Activated naive CD8-positive, alpha-beta T cell treated with anti-CD3 and anti-CD28 coated beads, Interleukin-2, amount 50 U/mL, for 24 hours (primary cell): ENCODE measurements around the gene KIAA0513.

Experiments
- ATAC-seq: fragments of 150-1000 bp; cut with Tn5 transposase; one replicate; pipeline ENCODE4 v1.10.0; 2021
- DNase-seq: peaks from one replicate; pipeline ENCODE4 v3.0.0; 2021
- H3K27ac Mint-ChIP-seq: one replicate; pipeline ENCODE4 v1.8.0; 2021; ENCODE audit warnings: mild to moderate bottlenecking, mixed read lengths
- H3K27me3 Mint-ChIP-seq: one replicate; pipeline ENCODE4 v1.8.0; 2021; ENCODE audit warnings: mixed read lengths
- H3K36me3 Mint-ChIP-seq: one replicate; pipeline ENCODE4 v1.8.0; 2021; ENCODE audit warnings: low read depth, mixed read lengths
- H3K4me1 Mint-ChIP-seq: one replicate; pipeline ENCODE4 v1.8.0; 2021; ENCODE audit warnings: mixed read lengths
- H3K4me3 Mint-ChIP-seq: one replicate; pipeline ENCODE4 v1.8.0; 2021; ENCODE audit warnings: mild to moderate bottlenecking, moderate library complexity, mixed read lengths
- H3K9me3 Mint-ChIP-seq: one replicate; pipeline ENCODE4 v1.8.0; 2021; ENCODE audit warnings: mixed read lengths

Gene KIAA0513

DNA sequence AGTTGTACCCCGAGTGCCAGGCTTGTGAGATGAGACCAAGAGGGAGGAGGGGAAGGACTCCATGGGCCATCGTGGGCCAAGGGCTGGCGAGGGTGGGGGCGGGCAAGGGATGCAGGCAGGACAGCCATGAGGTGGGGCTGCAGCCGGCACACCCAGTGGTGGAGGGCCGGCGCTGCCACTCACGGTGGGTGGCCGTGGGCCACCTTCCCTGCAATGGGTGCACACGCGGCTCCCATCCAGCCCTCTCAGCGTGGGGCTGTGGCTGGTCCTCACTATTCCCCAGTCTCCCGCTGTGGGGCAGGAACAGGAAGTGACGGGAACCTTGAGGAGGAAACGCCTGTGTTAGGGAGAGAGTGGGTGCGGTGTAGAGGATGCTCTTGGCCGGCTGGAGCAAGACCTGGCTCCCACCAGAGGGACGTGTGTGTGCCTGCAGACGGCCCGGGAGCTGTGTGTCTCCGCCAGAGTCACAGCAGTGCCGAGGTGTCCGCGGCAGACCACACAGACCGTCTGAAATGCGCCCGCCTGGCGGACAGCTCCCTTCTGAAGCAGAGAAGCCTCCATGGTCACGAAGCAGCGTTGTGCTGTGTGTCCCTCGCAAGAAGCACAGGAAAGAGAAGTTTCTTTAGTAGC lies 61.1 kb downstream of the KIAA0513 start:
- Mint-ChIP-seq H3K4me1 (peaks cover under 1% of the 10 kb centered on the region), H3K9me3 (no peaks in the 10 kb centered on the region), H3K27me3 (no peaks in the 10 kb centered on the region), H3K27ac (no peak overlapping the region), H3K4me3 (no peak overlapping the region), H3K36me3 (no peaks in the 10 kb centered on the region)
- DNase-seq, result no peak
- ATAC-seq, result no peak

- no peak for ATAC-seq
- Mint-ChIP-seq H3K36me3 (no peaks in the 10 kb centered on the region), H3K27ac (no peak overlapping the region)
Observed at GRCh38 chr16:85089525-85089924, 61.9 kb downstream of the KIAA0513 start.

DNA sequence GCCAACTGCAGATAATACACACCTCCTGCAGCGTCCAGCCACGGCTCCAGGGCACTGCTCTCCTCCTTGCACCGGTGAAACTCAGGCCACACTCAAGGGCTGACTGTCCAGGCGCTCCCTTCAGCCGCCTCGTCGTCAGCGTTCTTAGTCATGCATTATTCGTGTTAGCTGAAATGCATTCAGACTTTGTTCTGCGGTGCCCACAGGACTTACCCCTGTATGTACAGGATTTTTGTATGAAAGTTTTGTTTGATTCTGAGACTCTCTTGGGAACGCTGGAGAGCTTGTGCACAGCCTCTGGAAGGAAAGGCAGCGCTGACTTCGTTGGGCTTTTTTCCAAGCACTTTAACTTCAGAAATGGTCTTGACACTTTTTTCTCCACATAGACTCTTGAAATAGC lies 62.6 kb downstream of the KIAA0513 start:
- H3K27ac Mint-ChIP-seq, result no peak overlapping the region

More at GRCh38 chr16:85089525-85089924, 61.9 kb downstream of the KIAA0513 start:
- H3K9me3 Mint-ChIP-seq, result no peaks in the 10 kb centered on the region
- no peak for DNase-seq
- H3K27me3 Mint-ChIP-seq, result no peaks in the 10 kb centered on the region
- no peaks in the 10 kb centered on the region for H3K4me1 Mint-ChIP-seq
- H3K4me3 Mint-ChIP-seq, result no peak overlapping the region

GRCh38 chr16:85090873-85091521 lies 63.4 kb downstream of the KIAA0513 start:
- Mint-ChIP-seq H3K27me3 (no peaks in the 10 kb centered on the region), H3K36me3 (no peaks in the 10 kb centered on the region), H3K9me3 (no peaks in the 10 kb centered on the region), H3K4me1 (no peaks in the 10 kb centered on the region), H3K27ac (no peak overlapping the region), H3K4me3 (no peak overlapping the region)
- ATAC-seq, result no peak
- DNase-seq, result no peak

More for the DNA sequence above, 62.6 kb downstream of the KIAA0513 start:
- Mint-ChIP-seq H3K4me1 (no peaks in the 10 kb centered on the region), H3K4me3 (no peak overlapping the region), H3K9me3 (no peaks in the 10 kb centered on the region), H3K27me3 (no peaks in the 10 kb centered on the region), H3K36me3 (no peaks in the 10 kb centered on the region)
- no peak for ATAC-seq
- no peak for DNase-seq

DNA sequence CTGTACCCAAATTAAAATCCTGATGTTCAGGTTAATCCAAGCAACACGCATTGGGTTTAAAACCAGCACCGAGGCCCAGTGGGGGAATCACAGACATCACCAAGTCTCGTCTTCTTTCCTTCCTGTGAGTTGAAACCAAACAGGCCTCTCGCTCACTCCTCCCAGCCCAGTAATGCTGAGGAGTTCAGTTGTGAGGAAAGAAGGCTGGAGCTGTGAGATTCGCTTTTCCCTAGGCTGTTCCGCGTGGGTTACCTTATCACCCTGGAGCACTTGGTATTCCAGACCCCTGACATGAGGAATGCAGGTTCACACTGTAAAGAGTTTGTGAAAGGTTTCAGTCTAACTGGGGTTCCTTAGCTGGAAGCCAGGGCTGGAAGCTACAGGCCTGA lies 63.9 kb downstream of the KIAA0513 start:
- no peaks in the 10 kb centered on the region for H3K36me3 Mint-ChIP-seq
- no peaks in the 10 kb centered on the region for H3K4me1 Mint-ChIP-seq
- no peak for DNase-seq
- H3K9me3 Mint-ChIP-seq, result no peaks in the 10 kb centered on the region
- ATAC-seq, result no peak
- no peak overlapping the region for H3K27ac Mint-ChIP-seq
- H3K4me3 Mint-ChIP-seq, result no peak overlapping the region
- H3K27me3 Mint-ChIP-seq, result no peaks in the 10 kb centered on the region

DNA sequence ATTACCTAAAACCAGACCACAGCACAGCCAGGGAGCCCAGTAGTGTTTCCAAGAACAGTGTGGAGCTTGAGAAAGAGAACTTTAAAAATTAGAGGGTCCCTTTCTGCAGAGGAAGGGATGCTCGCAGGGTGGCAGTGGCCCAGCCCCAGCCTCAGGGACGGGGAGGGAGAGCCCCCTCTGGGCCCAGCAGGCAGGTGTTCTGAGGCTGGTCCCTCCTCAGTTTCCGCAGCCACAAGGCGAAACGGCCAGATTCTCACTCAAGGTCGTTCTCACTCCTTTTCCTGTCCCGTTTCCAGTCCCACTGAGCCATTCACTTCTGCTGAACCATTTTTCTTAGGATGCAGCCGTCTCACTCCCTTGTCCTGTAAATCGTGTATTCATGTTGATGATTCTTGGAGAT lies 64.7 kb downstream of the KIAA0513 start:
- Mint-ChIP-seq H3K4me1 (no peaks in the 10 kb centered on the region), H3K36me3 (no peaks in the 10 kb centered on the region), H3K27ac (no peak overlapping the region), H3K9me3 (no peaks in the 10 kb centered on the region), H3K4me3 (no peak overlapping the region), H3K27me3 (no peaks in the 10 kb centered on the region)
- DNase-seq (no peak), ATAC-seq (no peak)

DNA sequence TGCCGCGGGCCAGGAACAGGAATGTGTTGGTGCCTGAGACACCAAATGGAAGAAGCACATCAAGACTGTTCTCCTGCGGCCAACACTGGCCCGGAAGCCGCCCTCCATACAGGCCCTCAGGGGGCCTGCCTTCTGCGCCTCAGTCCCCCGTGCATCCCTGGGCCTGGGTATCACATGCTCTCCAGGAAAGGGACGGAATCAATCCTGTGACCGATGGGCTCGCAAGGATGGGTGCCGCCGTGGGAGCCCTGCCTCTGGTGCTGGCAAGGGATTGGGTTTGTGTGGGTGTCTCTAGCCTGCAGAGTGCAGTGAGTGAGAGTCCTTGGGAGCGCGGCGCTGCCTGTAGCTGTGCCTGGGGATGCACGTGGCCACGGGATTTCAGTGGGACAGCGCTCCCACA lies 65.3 kb downstream of the KIAA0513 start:
- ATAC-seq (no peak), DNase-seq (no peak)
- Mint-ChIP-seq H3K27ac (no peak overlapping the region), H3K4me3 (no peak overlapping the region), H3K9me3 (no peaks in the 10 kb centered on the region), H3K4me1 (no peaks in the 10 kb centered on the region), H3K27me3 (no peaks in the 10 kb centered on the region), H3K36me3 (no peaks in the 10 kb centered on the region)

DNA sequence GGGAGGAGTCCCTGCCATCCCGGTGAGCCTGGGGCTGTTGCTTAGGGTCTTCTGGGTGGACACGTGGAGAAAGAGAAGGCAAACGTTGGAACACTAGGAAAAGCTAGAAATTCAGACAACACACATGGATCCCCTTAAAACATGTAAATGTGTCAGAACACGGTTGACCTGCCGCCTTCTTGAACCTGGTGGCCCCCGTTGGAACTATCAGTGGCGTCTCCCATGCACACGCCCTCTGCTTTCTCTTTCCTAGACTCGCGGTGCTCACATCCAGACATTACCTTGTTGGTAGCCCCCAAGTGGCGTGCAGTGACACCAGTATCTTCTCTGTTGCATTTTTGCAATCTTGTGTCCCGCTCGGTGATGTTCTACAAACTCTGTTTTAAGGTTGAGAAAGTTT lies 66.1 kb downstream of the KIAA0513 start:
- no peak overlapping the region for H3K27ac Mint-ChIP-seq
- ATAC-seq, result no peak
- no peaks in the 10 kb centered on the region for H3K9me3 Mint-ChIP-seq
- H3K36me3 Mint-ChIP-seq, result no peaks in the 10 kb centered on the region
- no peaks in the 10 kb centered on the region for H3K4me1 Mint-ChIP-seq
- no peaks in the 10 kb centered on the region for H3K27me3 Mint-ChIP-seq
- DNase-seq, result no peak
- H3K4me3 Mint-ChIP-seq, result no peak overlapping the region

- Mint-ChIP-seq H3K4me3 (no peak overlapping the region), H3K27ac (no peak overlapping the region), H3K36me3 (no peaks in the 10 kb centered on the region), H3K27me3 (no peaks in the 10 kb centered on the region), H3K4me1 (no peaks in the 10 kb centered on the region), H3K9me3 (no peaks in the 10 kb centered on the region)
- no peak for DNase-seq
- ATAC-seq, result no peak
Observed at GRCh38 chr16:85094176-85094805, 66.7 kb downstream of the KIAA0513 start.

DNA sequence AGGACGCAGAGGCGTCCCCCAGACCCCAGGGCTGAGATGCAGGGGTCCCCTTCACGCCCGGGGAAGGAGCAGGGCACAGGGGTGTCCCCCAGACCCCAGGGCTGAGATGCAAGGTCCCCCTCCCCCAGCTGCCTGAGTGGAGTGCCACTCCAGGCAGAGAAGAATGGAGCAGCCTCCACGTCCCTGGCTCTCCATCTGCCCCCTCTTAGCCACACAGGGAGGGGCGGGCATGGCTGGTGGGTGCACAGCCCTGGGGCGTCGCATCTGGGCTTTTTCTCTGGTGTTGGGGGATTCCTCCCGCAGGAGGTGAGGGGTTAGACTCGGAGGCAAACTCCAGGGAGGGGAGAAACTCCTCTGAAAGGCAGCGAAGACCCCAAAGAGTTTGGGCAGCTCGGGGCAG lies 67.2 kb downstream of the KIAA0513 start:
- Mint-ChIP-seq H3K27ac (no peak overlapping the region), H3K4me1 (no peaks in the 10 kb centered on the region), H3K9me3 (no peaks in the 10 kb centered on the region), H3K4me3 (no peak overlapping the region), H3K27me3 (no peaks in the 10 kb centered on the region), H3K36me3 (no peaks in the 10 kb centered on the region)
- ATAC-seq (no peak), DNase-seq (no peak)

- DNase-seq (no peak), ATAC-seq (no peak)
- Mint-ChIP-seq H3K4me3 (no peak overlapping the region), H3K27me3 (no peaks in the 10 kb centered on the region), H3K4me1 (peaks cover 6% of the 10 kb centered on the region), H3K36me3 (no peaks in the 10 kb centered on the region), H3K9me3 (no peaks in the 10 kb centered on the region), H3K27ac (no peak overlapping the region)
Observed at GRCh38 chr16:85096921-85097320, 69.3 kb downstream of the KIAA0513 start.

DNA sequence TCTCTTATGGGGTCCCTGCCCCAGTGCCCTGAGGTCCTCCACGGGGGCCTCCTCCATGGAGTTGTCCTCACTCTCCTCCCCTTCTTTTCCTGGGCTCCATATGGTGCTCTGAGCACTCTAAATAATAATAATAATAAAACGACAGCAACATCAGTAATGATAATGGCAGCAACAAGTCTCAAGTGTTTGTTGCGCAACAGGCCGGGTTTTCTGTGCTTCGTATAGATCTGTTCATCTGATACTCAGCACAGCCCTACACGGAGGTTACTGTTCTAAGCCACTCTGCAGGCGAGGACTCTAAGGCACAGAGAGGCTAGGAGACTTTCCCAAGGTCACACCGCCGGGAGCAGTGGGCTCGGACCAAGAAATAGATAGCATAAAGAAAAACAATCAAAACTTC lies 71.0 kb downstream of the KIAA0513 start:
- Mint-ChIP-seq H3K36me3 (no peaks in the 10 kb centered on the region), H3K4me1 (peaks cover 13% of the 10 kb centered on the region), H3K27me3 (no peaks in the 10 kb centered on the region), H3K27ac (no peak overlapping the region), H3K9me3 (no peaks in the 10 kb centered on the region), H3K4me3 (no peak overlapping the region)
- DNase-seq (no peak), ATAC-seq (no peak)

DNA sequence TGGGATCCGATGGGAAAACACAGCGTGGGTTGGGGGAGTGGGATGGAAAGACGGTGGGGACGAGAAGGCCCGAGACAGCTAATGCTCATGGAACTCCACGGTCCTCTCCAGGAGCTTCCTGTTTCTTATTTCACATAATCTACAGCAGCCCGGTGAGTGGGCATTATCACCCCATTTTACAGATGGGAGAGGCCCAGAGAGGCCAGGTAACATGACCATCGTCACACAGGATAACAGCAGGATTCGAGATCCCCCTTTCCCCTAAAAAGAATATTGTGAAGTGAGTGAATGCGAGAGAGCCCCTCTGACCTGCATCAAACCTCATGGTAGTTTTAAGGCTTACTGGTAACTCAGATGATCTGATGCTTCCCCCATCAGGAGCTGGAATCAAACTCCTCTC lies 72.7 kb downstream of the KIAA0513 start:
- H3K27me3 Mint-ChIP-seq, result no peaks in the 10 kb centered on the region
- no peaks in the 10 kb centered on the region for H3K36me3 Mint-ChIP-seq
- no peak overlapping the region for H3K4me3 Mint-ChIP-seq
- ATAC-seq (no peak), DNase-seq (no peak)
- H3K9me3 Mint-ChIP-seq, result no peaks in the 10 kb centered on the region
- H3K4me1 Mint-ChIP-seq, result peaks cover 30% of the 10 kb centered on the region
- no peak overlapping the region for H3K27ac Mint-ChIP-seq

DNA sequence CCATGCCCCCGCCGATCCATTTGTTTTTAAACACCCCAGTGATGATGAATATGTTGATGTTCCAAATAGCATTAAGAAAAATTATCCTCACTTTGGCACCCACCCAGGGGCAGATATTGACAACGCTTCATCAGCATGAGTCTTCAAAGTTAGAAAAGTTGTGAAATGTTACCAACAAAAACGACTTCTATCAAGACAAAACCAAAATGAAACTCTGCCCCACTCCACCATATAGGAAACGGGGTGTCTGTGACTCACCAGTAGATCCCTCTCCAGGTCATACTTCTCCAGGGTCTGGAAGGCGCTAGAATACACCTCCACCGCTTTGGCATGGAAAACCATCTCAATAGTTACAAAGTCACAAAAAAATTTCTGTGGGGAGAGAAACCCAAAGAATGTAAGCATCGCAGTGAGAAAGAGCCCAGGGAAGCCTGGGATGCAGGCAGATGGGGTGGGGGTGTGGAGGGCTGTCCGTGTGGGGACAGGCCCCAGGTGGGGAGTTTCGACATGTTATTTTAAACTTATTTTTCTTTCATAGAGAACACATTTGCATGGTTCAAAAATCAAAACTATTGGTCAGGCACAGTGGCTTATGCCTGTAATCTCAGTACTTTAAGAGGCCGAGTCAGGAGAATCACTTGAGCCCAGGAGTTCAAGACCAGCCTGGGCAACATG lies 74.5 kb downstream of the KIAA0513 start:
- Mint-ChIP-seq H3K27me3 (no peaks in the 10 kb centered on the region), H3K27ac (peak overlapping the region; percentile 65), H3K4me3 (no peak overlapping the region), H3K4me1 (peaks cover 35% of the 10 kb centered on the region), H3K36me3 (no peaks in the 10 kb centered on the region), H3K9me3 (no peaks in the 10 kb centered on the region)
- DNase-seq (no peak), ATAC-seq (no peak)
